HG03097 (cell line): ENCODE results near the gene MARK3.

Experiments
- ATAC-seq: cut with Tn5 transposase; IDR thresholded peaks from one replicate; pipeline ENCODE4 v1.9.1; 2021; ENCODE audit not compliant: unreplicated experiment, low FRiP score

MARK3 gene

DNA sequence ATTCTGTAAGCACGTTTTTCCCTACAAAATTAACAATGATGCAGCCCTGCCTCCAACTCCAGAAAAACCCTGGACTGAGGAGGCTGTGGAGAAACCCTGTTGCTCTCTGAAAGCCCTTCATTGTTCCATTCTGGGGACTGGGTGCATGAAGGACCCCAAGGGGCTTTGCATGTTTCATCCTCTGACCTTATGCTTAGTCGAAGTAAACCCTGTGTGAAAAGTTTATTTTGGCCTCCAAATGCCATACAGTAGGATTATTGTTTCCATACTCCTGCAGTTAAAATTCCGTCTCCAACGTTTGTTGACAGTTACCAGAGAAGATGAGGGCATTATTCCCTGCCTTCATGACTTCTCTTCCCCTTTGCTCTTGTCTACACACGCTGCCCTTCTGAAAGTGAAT lies 91.4 kb downstream of the MARK3 start:
- ATAC-seq = no peak

DNA sequence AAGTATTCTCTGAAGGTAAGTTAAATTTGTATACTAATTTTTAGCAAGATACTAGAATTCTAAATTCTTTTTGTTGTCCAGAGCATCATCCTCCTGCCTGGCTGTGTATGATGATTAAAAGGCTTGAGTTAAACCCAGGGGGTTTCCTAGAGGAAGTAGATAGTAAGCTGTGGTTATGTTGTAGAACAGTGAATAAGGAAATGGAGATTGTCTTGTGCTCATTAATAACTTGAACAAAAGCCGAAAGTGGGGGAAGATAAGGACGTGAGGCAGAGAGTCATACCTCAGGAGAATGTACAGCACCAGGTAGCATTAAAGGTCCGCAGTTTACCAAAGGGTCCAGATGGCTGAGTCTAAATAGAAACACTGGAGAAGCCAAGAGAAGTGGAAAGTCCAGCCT lies 95.4 kb downstream of the MARK3 start:
- ATAC-seq = no peak

DNA sequence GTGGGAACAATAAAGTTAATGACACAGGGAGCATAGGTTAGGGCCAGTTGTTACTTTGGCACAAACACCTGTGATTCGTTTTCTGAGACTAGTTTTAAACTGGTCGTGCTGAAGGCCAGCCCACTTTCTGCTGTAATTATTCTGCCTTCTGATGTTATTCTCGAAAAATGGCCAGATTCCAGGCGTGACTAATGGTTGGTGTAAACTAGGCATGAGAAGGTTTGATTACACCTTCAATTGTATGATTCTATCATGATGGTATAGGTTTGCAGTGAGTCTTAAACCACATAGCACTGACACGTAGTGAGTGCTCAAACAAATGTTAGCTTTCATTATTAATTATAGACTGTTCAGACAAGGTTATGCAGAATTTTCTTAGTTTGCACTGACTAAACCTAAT lies 98.4 kb downstream of the MARK3 start:
- no peak for ATAC-seq

DNA sequence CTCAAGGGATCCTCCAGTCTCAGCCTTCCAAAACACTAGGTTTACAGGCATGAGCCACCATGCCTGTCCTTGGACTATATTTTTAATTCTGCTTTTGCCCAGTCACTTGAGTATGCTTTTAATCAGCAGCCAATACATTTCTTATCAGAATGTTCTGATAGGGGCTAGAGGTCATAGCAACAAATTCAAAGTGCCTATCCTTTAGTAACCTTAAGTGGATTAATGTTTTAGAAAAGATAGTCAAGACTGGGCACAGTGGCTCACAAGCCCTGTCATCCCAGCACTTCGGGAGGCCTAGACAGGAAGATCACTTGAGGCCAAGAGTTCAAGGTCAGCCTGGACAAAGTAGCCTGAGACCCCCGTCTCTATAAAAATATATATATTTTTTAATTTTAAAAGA lies 100.3 kb downstream of the MARK3 start:
- ATAC-seq = no peak

DNA sequence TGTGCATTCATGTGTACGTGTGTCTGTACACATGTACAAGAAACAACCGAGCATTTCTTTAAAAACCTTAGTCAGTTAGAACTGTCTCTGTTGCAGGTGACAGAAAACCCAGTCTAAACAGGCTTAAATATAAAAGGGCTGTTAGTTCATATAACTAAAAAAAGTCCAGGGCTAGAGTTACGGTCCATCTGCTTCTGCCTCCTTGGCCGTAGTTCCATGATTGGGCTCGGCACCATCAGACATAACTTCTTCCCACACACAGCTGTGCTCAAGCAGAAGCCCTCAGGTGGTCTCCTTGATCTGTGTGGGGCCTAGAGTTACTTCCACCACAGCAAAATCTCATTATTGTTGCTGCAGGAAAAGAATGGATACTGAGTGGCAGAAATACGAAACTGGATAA lies 102.9 kb downstream of the MARK3 start:
- ATAC-seq = no peak

DNA sequence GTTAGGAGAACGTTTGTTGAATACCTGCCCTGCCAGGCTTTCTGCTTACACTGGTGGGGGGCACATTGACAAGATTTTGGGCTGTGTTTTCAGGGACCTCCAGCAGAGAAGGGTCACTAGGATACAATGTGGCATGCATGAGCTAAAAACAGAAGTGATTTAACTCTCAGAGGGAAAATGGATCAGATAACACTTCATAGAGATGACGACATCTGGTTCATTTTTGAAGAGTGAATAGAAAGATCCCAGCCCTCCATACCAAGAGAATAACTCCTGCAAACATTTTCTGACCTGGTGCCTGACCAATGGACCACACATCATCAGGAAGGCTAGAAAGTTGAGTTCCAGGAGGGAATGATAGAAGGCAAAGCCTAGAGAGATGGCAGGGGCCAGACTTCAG lies 103.7 kb downstream of the MARK3 start:
- no peak for ATAC-seq

DNA sequence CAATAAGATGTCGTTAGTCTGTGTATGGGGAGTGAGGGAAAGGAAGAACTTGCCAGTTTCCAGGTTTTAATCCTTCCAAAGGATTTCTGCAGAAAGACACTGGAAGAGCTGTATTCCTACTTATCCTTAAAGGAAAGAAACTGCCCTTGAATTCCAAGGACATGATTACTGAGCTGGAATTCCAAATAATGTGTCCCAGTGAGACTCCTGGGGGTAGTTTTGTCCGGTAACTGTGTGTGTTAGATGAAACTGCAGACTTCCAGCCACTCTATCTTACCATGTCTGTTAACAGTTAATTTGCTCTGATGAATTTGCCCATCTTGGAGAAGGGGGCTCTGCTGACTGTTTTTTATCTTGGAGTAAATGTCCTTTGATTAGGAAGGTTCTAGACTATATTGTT lies 104.4 kb downstream of the MARK3 start:
- no peak for ATAC-seq

DNA sequence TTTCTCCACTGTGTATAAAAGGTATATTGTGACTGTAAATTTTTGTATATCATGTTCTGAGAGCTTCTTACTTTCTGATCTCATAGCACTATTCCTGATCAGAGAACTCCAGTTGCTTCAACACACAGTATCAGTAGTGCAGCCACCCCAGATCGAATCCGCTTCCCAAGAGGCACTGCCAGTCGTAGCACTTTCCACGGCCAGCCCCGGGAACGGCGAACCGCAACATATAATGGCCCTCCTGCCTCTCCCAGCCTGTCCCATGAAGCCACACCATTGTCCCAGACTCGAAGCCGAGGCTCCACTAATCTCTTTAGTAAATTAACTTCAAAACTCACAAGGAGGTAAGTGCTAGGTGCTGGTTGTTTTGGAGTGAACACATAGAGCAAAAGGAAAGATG lies 106.5 kb downstream of the MARK3 start:
- no peak for ATAC-seq

DNA sequence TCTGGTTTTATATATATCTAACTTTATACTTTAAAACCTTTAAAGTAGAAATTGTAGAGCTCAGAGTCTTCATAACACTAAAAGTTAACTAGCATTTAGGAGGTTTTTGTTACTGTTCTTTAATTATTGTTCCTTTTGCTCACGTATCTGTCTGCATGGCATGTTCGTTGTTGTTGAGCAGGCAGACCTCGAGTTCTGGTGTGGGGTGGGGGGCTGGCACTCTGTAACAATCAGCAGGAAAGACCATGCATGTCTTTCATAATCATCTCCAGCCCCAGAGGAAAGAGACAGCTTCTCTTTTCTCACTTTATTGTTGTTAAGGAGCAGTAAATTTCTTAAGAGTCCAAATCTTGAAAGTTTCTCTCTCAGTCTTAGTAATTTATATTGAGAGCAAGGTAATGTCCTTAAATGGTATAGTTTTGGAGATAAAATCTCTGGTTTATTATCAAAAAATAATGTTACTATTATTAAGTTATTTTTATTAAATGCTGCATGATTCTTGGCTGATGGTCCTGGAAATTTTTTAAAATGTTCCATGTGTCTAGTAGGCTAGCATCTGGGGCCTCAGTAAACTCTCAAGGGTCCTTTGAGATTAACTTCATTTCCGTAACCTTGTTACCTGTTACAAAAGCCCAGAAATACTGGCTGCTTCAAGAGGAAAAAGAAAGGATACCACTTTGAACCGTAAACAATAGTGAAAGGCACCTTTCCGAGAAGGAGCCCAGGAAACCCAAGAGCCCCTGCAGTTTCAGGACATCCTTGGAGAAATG lies 107.1 kb downstream of the MARK3 start:
- ATAC-seq = no peak

DNA sequence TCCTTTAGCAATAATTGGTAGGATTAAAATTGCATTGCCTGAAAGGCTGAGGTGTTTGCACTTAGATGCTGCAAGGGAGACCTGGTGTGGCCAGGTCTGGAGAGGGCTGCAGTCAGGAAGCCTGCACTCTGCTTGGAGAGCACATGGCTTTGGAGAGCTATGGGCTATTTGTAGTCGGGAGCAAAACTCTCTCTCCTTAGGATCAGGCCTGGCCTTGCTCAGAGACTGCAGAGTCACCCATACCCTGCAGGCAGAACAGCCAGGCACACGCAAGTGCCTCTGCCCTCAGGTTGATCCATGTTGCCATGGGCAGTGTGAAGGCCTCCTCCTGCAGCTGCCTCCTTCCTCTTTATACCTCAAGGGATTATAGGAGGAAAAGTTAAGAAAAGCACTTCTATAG lies 110.6 kb downstream of the MARK3 start:
- no peak for ATAC-seq

DNA sequence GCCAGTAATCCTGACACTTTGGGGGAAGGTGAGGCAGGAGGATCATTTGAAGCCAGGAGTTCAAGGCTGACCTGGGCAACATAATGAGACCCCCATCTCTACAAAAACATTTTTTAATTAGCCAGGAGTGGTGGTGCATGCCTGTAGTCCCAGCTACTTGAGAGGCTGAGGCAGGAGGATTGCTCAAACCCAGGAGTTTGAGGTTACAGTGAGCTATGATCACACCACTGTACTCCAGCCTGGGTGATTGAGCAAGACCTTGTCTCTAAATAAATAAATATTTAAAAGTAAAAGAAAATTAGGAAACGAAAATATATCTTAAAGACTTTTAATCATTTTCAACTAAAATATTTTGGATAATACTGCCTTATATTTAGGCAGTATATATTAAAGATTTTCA lies 111.6 kb downstream of the MARK3 start:
- no peak for ATAC-seq

DNA sequence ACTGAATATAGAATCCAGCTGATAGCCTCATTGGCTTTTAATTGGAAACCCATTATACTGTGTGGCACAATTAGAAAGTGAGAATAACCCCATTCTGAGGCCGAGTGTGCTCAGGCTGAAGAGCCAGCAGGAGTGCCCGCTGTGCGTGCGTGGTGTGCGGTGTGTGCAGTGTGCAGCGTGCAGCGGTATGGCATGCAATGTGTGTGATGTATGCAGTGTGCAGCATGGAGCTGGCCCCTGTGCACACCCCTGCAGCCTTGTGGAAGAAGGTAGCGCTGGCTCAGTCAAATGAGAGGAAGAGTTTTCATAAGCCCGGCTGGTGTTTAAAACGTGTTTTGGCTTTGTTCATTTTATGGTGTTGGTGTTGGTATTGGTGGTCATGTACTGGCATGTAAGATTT lies 114.5 kb downstream of the MARK3 start:
- ATAC-seq = no peak

DNA sequence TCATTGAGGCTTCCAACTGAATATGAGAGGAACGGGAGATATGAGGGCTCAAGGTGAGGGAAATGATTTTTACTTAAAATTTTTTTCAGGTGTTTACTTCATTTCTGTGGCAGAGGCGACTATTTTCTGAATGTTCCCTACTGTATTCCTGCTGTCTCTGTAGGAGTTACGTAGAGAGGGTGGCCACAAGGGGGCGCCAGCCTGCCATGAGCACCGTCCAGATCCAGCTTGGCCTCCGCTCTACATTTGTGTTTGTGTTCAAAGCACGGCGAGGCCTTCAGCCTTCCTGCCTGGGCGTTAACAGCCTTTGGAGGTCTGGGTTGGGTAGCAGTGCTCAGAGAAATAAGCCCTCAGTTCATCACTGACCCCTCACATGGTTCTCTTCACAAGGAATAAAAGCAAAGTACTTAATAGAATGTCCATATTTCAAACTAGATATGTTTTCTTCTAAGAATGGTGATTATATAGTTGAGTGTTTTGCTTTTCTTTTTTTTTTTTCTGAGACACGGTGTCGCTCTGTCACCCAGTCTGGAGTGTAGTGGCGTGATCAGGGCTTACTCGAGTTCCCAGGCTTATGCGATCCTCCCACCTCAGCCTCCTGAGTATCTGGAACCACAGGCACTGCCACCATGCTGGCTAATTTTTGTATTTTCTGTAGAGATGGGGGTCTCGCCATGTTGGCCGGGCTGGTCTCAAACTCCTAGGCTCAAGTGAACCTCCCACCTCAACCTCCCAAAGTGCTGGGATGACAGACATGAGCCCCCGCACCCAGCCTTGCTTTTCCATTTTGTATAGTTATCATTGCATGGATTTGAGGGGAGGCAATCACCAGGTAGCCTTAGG lies 115.2 kb downstream of the MARK3 start:
- no peak for ATAC-seq

DNA sequence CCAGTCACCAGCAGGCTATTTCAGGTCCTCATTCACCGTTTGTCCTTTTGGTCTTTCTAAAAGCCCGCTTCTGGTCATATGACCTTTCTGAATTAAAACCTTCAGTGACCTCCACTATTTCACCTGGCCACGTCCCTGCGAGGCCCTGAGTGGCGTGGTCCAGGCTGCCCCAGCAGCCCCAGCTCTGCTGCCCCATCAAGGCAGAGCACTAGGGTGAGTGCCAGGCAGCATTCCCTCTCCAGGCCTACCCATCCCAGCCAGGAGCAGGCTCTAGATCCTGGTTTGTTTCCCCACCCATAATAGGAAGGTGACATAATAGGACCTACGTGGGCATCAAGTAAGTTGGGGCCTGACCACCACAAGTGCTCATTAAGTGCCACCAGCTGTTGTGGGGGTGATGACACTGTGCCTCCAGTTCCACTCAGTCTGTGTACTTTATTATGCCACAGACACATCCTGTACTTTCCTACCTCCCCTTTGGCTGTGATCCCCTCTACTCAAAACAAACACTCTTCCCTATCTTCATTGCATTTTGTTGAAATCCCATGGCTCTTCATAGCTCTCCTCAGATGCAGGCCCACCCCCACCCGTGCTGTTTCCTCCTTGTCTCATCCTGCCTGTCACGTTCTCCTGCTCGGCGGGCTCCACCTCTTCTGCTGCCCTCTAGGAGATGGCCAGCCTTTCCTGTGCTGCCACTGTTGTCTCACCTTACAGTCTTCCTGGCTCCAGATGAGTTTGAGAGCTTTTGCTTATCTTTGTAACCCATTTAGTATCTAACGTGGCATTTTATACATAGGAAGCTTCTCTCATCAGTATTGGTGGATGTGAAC lies 116.0 kb downstream of the MARK3 start:
- ATAC-seq = no peak

DNA sequence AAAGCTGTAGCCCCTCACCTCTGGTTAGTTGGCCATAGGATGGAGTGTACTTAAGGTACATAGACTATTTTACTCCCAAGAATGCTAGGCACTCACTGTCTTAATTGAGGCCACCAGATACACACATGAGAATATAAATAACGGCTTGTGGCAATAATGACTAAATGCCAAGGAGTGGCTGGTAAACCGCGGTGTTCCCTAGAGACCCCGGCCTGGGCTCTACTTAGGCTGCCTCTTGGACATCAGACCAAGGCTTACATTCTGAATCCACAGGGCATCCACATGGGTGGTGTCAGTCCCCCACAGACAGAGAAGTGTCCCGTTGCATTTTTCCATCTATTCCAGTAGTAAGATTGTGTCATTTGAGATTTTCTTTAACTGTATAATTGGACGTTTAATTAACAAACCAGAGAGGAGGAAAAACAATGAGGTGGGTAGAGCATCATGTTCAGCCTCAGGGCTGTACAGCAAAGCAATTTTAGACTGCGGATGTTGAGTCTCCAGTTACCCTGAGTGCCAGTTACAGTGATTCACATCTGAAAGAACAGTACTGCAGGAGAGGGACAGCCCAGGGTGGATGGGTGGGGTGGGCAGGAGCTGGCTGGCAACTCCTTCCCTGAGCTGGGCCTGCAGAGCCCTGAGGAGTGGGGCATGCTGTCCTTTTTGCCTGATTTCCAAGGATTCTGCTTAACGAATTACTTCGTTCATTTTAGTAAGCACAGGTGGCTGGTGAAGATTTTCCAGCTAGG lies 116.9 kb downstream of the MARK3 start:
- no peak for ATAC-seq

DNA sequence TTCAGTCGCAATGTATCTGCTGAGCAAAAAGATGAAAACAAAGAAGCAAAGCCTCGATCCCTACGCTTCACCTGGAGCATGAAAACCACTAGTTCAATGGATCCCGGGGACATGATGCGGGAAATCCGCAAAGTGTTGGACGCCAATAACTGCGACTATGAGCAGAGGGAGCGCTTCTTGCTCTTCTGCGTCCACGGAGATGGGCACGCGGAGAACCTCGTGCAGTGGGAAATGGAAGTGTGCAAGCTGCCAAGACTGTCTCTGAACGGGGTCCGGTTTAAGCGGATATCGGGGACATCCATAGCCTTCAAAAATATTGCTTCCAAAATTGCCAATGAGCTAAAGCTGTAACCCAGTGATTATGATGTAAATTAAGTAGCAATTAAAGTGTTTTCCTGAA lies 117.7 kb downstream of the MARK3 start:
- no peak for ATAC-seq

DNA sequence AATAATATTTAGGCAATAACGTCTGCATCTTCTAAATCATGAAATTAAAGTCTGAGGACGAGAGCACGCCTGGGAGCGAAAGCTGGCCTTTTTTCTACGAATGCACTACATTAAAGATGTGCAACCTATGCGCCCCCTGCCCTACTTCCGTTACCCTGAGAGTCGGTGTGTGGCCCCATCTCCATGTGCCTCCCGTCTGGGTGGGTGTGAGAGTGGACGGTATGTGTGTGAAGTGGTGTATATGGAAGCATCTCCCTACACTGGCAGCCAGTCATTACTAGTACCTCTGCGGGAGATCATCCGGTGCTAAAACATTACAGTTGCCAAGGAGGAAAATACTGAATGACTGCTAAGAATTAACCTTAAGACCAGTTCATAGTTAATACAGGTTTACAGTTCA lies 118.1 kb downstream of the MARK3 start:
- ATAC-seq = no peak

DNA sequence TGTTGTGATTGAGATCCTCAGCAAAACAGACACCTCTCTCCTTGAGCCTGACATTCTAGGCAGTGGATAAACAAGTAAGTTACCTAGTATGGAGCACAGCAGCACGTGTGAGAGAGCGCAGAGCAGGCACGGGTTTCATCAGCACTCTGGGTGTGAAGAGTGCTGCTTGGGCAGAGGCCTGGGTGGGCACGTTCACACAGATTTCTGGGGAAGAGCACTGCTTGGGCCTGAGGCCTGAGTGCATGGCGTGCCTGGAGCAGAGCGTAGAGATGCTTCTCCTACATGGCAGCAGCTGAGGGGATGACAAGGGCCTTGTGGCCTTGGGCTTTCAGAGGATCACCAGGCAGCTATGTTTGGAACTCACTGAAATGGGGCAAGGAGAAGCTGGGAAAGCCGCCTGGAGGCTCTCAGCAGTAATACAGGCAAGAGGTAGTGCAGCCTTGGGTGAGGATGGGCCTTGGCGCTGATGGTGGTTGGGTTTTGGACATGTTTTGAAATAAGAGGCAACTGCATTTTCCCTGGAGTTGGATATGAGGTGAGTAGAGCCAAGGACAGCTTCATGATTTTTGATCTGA lies 119.9 kb downstream of the MARK3 start:
- ATAC-seq = no peak

DNA sequence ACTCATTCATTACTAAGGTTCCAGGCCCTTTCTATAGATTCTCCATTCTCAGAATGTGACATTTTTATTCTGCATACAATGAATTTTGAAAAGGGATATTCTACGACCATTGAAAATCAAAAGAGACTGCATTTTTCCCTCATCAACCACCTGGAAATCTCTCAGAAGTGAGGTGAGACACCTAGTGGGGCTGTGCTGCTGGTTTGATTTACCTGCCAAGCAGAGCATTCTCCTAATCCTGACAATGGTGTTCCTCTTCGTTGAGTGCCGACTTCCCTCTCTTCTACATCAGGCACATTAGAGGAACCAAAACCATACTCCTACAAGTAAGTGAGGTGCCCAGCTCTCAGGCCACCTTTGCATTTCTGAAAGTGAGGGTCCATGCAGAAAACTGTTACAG lies 122.5 kb downstream of the MARK3 start:
- ATAC-seq = no peak
